PFSK-1 (cell line): Measurements from ENCODE around the gene AP1B1.

Source experiments
- FOXP2 ChIP-seq: optimal IDR thresholded peaks from 2 replicates; pipeline ENCODE3; 2011; ENCODE audit warnings: borderline replicate concordance, control low read depth, inconsistent platforms; ENCODE audit not compliant: insufficient read depth; ENCODE audit errors: extremely low read length, extremely low read depth
- POLR2AphosphoS5 ChIP-seq: IDR thresholded peaks from 2 replicates; pipeline ENCODE4 v1.6.1; 2012; ENCODE audit warnings: low read depth, mild to moderate bottlenecking, control low read depth, low read length, moderate library complexity
- SIN3A ChIP-seq: IDR thresholded peaks from 2 replicates; pipeline ENCODE4 v1.6.1; 2012; ENCODE audit warnings: mild to moderate bottlenecking, low read length, moderate library complexity, borderline replicate concordance; ENCODE audit not compliant: insufficient read depth
- TAF1 ChIP-seq: IDR thresholded peaks from 2 replicates; pipeline ENCODE4 v1.6.1; 2012; ENCODE audit warnings: low read length, control low read depth, borderline replicate concordance; ENCODE audit not compliant: insufficient read depth
- TF ChIP-seq, protein P1 (sequence below), 2 experiments: IDR thresholded peaks; 2 replicates each; pipeline versions ENCODE4 v1.6.1 to v1.8.0; 2011 to 2012; ENCODE audit warnings: low read depth in 2 of 2, low read length in 2 of 2, control low read depth in 1 of 2, inconsistent platforms in 1 of 2, mild to moderate bottlenecking in 1 of 2, moderate library complexity in 1 of 2; ENCODE audit not compliant: insufficient read depth in 1 of 2

The AP1B1 gene

DNA sequence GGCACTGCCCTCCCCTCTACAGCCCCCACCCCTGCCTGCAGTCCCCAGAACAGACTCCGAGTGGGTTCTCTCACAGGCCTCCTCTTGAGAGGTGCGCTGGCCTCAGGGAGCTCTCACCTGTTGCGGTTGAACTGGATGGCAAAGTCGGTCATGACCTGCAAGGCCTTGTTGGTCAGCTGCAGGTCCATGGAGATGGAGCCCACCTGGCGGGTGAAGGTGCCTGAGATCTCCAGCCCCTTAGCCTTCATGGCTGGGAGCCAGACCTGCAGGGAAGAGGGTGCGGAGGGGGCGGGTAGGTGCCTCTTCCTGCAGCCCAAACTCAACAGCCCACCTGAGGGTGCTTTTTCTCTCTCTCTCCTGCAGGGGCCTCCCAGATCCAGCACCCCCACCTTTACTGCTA, 54.2 kb downstream of the AP1B1 start:
- TF ChIP-seq, protein P1, sequence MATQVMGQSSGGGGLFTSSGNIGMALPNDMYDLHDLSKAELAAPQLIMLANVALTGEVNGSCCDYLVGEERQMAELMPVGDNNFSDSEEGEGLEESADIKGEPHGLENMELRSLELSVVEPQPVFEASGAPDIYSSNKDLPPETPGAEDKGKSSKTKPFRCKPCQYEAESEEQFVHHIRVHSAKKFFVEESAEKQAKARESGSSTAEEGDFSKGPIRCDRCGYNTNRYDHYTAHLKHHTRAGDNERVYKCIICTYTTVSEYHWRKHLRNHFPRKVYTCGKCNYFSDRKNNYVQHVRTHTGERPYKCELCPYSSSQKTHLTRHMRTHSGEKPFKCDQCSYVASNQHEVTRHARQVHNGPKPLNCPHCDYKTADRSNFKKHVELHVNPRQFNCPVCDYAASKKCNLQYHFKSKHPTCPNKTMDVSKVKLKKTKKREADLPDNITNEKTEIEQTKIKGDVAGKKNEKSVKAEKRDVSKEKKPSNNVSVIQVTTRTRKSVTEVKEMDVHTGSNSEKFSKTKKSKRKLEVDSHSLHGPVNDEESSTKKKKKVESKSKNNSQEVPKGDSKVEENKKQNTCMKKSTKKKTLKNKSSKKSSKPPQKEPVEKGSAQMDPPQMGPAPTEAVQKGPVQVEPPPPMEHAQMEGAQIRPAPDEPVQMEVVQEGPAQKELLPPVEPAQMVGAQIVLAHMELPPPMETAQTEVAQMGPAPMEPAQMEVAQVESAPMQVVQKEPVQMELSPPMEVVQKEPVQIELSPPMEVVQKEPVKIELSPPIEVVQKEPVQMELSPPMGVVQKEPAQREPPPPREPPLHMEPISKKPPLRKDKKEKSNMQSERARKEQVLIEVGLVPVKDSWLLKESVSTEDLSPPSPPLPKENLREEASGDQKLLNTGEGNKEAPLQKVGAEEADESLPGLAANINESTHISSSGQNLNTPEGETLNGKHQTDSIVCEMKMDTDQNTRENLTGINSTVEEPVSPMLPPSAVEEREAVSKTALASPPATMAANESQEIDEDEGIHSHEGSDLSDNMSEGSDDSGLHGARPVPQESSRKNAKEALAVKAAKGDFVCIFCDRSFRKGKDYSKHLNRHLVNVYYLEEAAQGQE (IDR thresholded peaks at IDR 0.05; ENCODE audit: insufficient read depth in 1 of 2, low read depth in 2 of 2, low read length in 2 of 2): no peak
- TF ChIP-seq POLR2AphosphoS5 (no peak), TAF1 (no peak), FOXP2 (no peak), SIN3A (no peak)

- no peak for TF ChIP-seq FOXP2
- TF ChIP-seq POLR2AphosphoS5: no peak
- TF ChIP-seq, protein P1 (IDR thresholded peaks at IDR 0.05; ENCODE audit: insufficient read depth in 1 of 2, low read depth in 2 of 2, low read length in 2 of 2): no peak
- TF ChIP-seq SIN3A: no peak
- TF ChIP-seq TAF1: no peak
These were observed 55.4 kb downstream of the AP1B1 start for GRCh38 chr22:29332886-29333496.

- TF ChIP-seq POLR2AphosphoS5 (no peak), FOXP2 (no peak), TAF1 (no peak), SIN3A (no peak)
- TF ChIP-seq, protein P1 (IDR thresholded peaks at IDR 0.05; ENCODE audit: insufficient read depth in 1 of 2, low read depth in 2 of 2, low read length in 2 of 2): no peak
These were observed 56.6 kb downstream of the AP1B1 start for GRCh38 chr22:29331658-29332300.

GRCh38 chr22:29331213-29331612, 57.2 kb downstream of the AP1B1 start:
- TF ChIP-seq SIN3A (no peak), POLR2AphosphoS5 (no peak)

GRCh38 chr22:29330753-29331152, 57.6 kb downstream of the AP1B1 start:
- peak; percentile 87 for TF ChIP-seq FOXP2
- TF ChIP-seq TAF1: no peak

GRCh38 chr22:29330291-29330690, 58.1 kb downstream of the AP1B1 start:
- TF ChIP-seq POLR2AphosphoS5: no peak
- no peak for TF ChIP-seq SIN3A
- TF ChIP-seq, protein P1 (IDR thresholded peaks at IDR 0.05; ENCODE audit: insufficient read depth in 1 of 2, low read depth in 2 of 2, low read length in 2 of 2): no peak
- TF ChIP-seq TAF1: no peak
- TF ChIP-seq FOXP2: no peak
